Stimulated activated memory B cell treated with anti-CD40 and anti-IgM and Interleukin-4, amounts not matched to agents 10 μg/mL and 1 μg/mL and 100 μg/mL, for 72 hours (primary cell): Measurements from ENCODE around the gene OR3A2.
"Not testable (repeated sequence)": the region's sequence is repeated elsewhere in the genome, so short reads cannot be mapped to it uniquely, and the experiment has no call there.

Experiments used
- ATAC-seq: fragments of 150-1000 bp; cut with Tn5 transposase; 2 replicates; pipeline ENCODE4 v1.10.0; 2021
- H3K27ac Mint-ChIP-seq: one replicate; pipeline ENCODE4 v1.8.0; 2022; ENCODE audit warnings: mild to moderate bottlenecking, mixed read lengths
- H3K27me3 Mint-ChIP-seq: one replicate; pipeline ENCODE4 v1.8.0; 2022; ENCODE audit warnings: mixed read lengths
- H3K36me3 Mint-ChIP-seq: one replicate; pipeline ENCODE4 v1.8.0; 2022; ENCODE audit warnings: mixed read lengths
- H3K4me1 Mint-ChIP-seq: one replicate; pipeline ENCODE4 v1.8.0; 2022; ENCODE audit warnings: mixed read lengths
- H3K4me3 Mint-ChIP-seq: one replicate; pipeline ENCODE4 v1.8.0; 2022; ENCODE audit warnings: mild to moderate bottlenecking, moderate library complexity, mixed read lengths
- H3K9me3 Mint-ChIP-seq: one replicate; pipeline ENCODE4 v1.8.0; 2022; ENCODE audit warnings: mixed read lengths

OR3A2 gene

GRCh38 chr17:3385869-3386816, at the start of gene OR3A2:
OR3A2 (minus strand) TSS chr17:3386308.
- H3K36me3 Mint-ChIP-seq = no peaks in the 10 kb centered on the region
- peak; percentile 86 for ATAC-seq
- H3K4me3 Mint-ChIP-seq = peak within 1 kb of the TSS; percentile 73
- H3K27me3 Mint-ChIP-seq = peaks cover 43% of the 10 kb centered on the region
- no peaks in the 10 kb centered on the region for H3K9me3 Mint-ChIP-seq
- peak within 1 kb of the TSS; percentile 73 for H3K27ac Mint-ChIP-seq
- H3K4me1 Mint-ChIP-seq = no peaks in the 10 kb centered on the region

DNA sequence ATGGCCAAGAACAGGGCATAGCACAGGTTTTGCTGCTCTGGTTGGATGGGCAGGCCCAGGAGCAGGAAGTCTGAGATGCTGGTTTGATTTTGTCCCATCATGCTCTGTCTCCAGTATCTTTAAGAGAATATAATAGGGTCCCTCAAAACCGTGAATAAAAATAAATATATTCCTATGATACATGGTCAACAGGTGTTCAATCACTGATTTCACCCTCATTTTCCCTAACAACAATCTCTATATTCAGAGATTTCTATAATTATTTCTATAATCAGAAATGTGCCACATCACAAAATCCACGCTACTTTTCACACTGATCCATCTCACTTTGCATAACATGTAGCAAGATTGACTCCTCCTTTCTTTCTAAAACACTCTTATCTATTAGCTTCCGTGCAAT, 47.6 kb upstream of the OR3A2 start, which contains the start of gene OR1E2:
TSS of gene OR1E2 (minus strand) at position 101 of the 400 bp plus-strand sequence. CDS start at position 101, 0 bp downstream.
- H3K27me3 Mint-ChIP-seq = peaks cover 49% of the 10 kb centered on the region
- no peaks in the 10 kb centered on the region for H3K4me1 Mint-ChIP-seq
- no peak within 1 kb of the TSS for H3K4me3 Mint-ChIP-seq
- peaks cover 10% of the 10 kb centered on the region for H3K9me3 Mint-ChIP-seq
- H3K36me3 Mint-ChIP-seq = no peaks in the 10 kb centered on the region
- H3K27ac Mint-ChIP-seq = no peak within 1 kb of the TSS
- ATAC-seq = no peak

- not testable (repeated sequence) for H3K4me3 Mint-ChIP-seq, H3K36me3 Mint-ChIP-seq, H3K4me1 Mint-ChIP-seq, H3K27ac Mint-ChIP-seq
- ATAC-seq = peak; percentile 55
- H3K9me3 Mint-ChIP-seq = peaks cover 13% of the 10 kb centered on the region
- H3K27me3 Mint-ChIP-seq = peaks cover 54% of the 10 kb centered on the region
Observed at GRCh38 chr17:3433215-3433614, 47.1 kb upstream of the OR3A2 start.

DNA sequence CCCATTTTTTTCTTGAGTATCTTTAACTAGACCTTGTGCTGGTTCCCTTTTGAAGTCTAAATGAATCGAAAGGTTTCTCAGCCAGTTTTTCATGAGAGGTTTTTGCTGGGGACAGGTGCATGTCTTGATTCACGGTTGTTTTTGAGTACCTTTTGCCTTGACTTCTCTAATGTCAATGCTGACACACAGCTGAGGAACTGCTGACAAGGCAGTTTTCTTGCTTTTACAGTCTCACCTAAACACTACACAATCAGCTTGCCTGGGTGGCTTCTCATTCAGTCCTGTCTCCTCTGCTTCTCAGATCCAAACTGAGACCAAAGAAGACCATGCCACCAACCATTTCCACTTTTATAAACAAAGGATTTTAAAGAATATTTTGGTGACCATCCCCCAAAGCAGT, 32.1 kb upstream of the OR3A2 start:
- no peaks in the 10 kb centered on the region for H3K4me1 Mint-ChIP-seq
- H3K27me3 Mint-ChIP-seq = peaks cover 53% of the 10 kb centered on the region
- no peak overlapping the region for H3K27ac Mint-ChIP-seq
- no peaks in the 10 kb centered on the region for H3K36me3 Mint-ChIP-seq
- H3K4me3 Mint-ChIP-seq = no peak overlapping the region
- H3K9me3 Mint-ChIP-seq = peaks cover 6% of the 10 kb centered on the region
- ATAC-seq = no peak

DNA sequence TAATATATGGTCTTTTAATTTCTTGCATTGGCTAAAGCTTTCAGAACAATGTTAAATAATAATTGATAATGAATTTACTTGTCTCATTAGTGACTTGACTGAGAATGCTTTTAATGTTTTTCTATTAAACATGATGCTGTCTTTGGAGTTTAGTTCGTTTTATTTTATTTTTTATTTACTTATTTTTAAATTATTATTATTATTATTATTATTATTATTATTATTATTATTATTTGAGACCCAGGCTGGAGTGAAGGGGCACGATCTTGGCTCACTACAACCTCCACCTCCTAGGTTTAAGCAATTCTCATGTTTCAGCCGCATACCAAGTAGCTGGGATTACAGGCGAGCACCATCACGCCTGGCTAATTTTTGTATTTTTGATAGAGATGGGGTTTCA, 29.5 kb upstream of the OR3A2 start:
- H3K4me3 Mint-ChIP-seq = no peak overlapping the region
- peaks cover 6% of the 10 kb centered on the region for H3K9me3 Mint-ChIP-seq
- ATAC-seq = no peak
- H3K4me1 Mint-ChIP-seq = no peaks in the 10 kb centered on the region
- no peak overlapping the region for H3K27ac Mint-ChIP-seq
- no peaks in the 10 kb centered on the region for H3K36me3 Mint-ChIP-seq
- peaks cover 50% of the 10 kb centered on the region for H3K27me3 Mint-ChIP-seq

- peak; percentile 24 for ATAC-seq
- H3K27ac Mint-ChIP-seq, H3K4me1 Mint-ChIP-seq, H3K4me3 Mint-ChIP-seq, H3K9me3 Mint-ChIP-seq, H3K36me3 Mint-ChIP-seq: not testable (repeated sequence)
- H3K27me3 Mint-ChIP-seq = peaks cover 56% of the 10 kb centered on the region
Observed at GRCh38 chr17:3412216-3412615, 26.1 kb upstream of the OR3A2 start.

DNA sequence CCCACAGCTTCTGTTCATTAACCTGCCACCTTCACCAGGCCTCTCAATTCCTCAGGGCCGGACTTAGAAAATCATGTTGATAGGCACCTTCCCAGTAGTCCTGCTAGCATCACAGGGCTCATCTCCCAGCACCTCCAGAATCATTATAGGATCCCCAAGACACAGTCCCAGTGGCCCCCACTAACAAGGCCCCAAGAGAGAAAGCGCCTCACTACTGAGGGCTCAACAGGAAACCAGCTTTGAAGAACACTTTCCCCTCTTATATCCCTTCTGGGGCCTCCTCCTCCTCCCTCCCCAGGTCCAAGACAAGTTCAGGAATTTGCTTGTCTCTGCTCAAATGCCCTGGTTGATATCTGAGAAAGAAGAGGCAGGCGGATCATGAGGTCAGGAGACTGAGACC, 25.0 kb upstream of the OR3A2 start, which contains the start of gene OR3A3:
TSS of gene OR3A3 (plus strand) at position 301 of the 400 bp plus-strand sequence.
- peaks cover 7% of the 10 kb centered on the region for H3K36me3 Mint-ChIP-seq
- no peak within 1 kb of the TSS for H3K4me3 Mint-ChIP-seq
- peaks cover 53% of the 10 kb centered on the region for H3K27me3 Mint-ChIP-seq
- no peaks in the 10 kb centered on the region for H3K4me1 Mint-ChIP-seq
- H3K9me3 Mint-ChIP-seq = peaks cover 14% of the 10 kb centered on the region
- no peak within 1 kb of the TSS for H3K27ac Mint-ChIP-seq
- ATAC-seq = no peak

DNA sequence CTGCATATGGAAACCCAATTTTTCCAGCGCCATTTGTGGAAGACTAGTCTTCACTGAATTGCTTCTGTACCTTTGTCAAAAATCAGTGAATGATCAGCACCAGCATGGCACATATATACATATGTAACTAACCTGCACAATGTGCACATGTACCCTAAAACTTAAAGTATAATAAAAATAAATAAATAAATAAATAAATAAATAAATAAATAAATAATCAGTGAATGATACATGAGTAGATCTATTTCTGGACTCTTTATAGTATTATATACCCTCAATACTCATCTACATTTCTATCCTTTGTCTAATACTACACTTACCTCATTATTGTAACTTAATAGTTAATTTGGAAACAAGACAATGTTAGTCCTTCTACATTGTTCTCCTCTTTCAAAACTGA, 17.7 kb upstream of the OR3A2 start:
- H3K27ac Mint-ChIP-seq, H3K4me3 Mint-ChIP-seq, H3K4me1 Mint-ChIP-seq, ATAC-seq, H3K36me3 Mint-ChIP-seq: not testable (repeated sequence)
- Mint-ChIP-seq H3K9me3 (peaks cover 11% of the 10 kb centered on the region), H3K27me3 (peaks cover 12% of the 10 kb centered on the region)

DNA sequence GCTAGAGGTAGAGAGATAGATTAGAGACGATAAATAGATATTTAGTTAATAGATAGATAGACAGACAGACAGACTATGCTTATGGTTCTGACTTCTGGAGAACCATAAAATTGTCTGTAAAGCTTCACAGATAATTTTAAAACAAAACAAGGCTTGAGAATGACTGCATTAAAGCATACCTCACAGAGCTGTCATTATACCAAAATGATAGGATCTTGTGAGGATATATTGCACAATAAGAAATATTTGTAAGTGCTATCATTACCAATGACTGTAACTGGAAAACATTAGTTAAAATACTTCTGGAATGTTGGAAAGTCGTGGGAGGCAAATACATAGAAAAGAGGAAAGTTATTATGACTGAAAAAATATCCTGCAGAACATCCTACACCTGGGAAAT, 15.7 kb upstream of the OR3A2 start:
- no peak for ATAC-seq
- Mint-ChIP-seq H3K4me1 (no peaks in the 10 kb centered on the region), H3K36me3 (no peaks in the 10 kb centered on the region), H3K9me3 (peaks cover 7% of the 10 kb centered on the region), H3K4me3 (no peak overlapping the region), H3K27me3 (no peaks in the 10 kb centered on the region), H3K27ac (no peak overlapping the region)

DNA sequence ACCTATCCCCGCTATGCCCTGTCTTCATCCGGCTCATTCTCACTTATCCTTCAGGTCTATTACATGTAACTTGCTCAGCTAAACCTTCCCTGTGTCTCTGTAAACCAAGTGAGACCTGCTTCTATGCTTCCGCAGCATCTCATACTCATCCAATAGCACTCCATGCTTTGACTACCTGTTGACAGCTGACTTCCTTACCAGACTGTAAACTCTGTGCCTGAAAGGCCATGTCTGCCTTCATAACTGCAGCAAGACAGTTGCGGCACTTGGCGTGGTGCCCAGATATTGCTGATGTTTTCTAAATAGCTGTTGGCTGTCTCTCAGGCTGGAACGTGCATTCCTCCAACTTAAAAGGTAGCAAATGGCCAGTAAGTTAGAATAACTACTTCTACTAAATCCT, 13.9 kb upstream of the OR3A2 start:
- ATAC-seq = no peak
- H3K36me3 Mint-ChIP-seq = no peaks in the 10 kb centered on the region
- no peaks in the 10 kb centered on the region for H3K27me3 Mint-ChIP-seq
- H3K27ac Mint-ChIP-seq = no peak overlapping the region
- no peaks in the 10 kb centered on the region for H3K9me3 Mint-ChIP-seq
- H3K4me3 Mint-ChIP-seq = no peak overlapping the region
- H3K4me1 Mint-ChIP-seq = no peaks in the 10 kb centered on the region

DNA sequence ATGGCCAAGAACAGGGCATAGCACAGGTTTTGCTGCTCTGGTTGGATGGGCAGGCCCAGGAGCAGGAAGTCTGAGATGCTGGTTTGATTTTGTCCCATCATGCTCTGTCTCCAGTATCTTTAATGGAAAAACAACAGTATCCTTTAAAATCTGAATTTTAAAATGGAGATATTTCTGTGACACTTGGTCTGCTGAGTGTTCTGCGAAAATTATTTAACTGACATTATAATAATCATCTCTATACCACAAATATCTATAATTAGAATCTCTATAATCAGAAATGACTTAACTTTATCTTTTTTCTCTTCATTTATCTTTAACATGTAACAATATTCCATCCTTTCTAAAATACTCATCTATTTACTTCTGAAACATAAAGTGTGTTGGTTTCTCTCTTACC, 12.2 kb upstream of the OR3A2 start, which contains the start of gene OR1E1:
TSS of gene OR1E1 (minus strand) at position 101 of the 400 bp plus-strand sequence. CDS start at position 101, 0 bp downstream.
- H3K4me3 Mint-ChIP-seq = no peak within 1 kb of the TSS
- H3K27me3 Mint-ChIP-seq = peaks cover 9% of the 10 kb centered on the region
- H3K9me3 Mint-ChIP-seq = no peaks in the 10 kb centered on the region
- no peak for ATAC-seq
- H3K36me3 Mint-ChIP-seq = no peaks in the 10 kb centered on the region
- no peak within 1 kb of the TSS for H3K27ac Mint-ChIP-seq
- H3K4me1 Mint-ChIP-seq = no peaks in the 10 kb centered on the region

GRCh38 chr17:3397801-3398200, 11.7 kb upstream of the OR3A2 start:
- H3K36me3 Mint-ChIP-seq, ATAC-seq, H3K4me3 Mint-ChIP-seq: not testable (repeated sequence)

DNA sequence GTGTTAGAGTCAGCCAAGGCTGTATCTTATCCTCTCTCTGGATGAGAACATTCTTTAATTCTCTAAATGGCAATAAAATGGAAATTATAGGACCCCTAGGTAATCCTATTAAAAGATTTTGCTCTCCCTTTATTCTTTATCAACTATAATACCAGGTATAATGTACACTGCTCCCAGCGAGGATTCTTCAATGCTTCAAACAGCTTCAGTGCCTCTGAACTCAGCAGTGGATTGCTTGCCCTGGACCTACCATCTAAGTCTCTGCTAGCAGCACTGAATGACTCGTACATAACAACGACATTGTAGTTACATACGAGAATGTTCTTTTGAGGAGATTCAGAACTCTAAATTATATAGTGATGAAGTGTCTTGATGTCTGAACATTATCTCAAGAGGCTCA, 3.7 kb upstream of the OR3A2 start:
- Mint-ChIP-seq H3K36me3 (no peaks in the 10 kb centered on the region), H3K9me3 (peaks cover 2% of the 10 kb centered on the region), H3K4me1 (no peaks in the 10 kb centered on the region), H3K27me3 (peaks cover 49% of the 10 kb centered on the region), H3K27ac (no peak overlapping the region), H3K4me3 (no peak overlapping the region)
- no peak for ATAC-seq

More at GRCh38 chr17:3397801-3398200, 11.7 kb upstream of the OR3A2 start:
- not testable (repeated sequence) for H3K27ac Mint-ChIP-seq, H3K4me1 Mint-ChIP-seq, H3K9me3 Mint-ChIP-seq
- peaks cover 12% of the 10 kb centered on the region for H3K27me3 Mint-ChIP-seq

DNA sequence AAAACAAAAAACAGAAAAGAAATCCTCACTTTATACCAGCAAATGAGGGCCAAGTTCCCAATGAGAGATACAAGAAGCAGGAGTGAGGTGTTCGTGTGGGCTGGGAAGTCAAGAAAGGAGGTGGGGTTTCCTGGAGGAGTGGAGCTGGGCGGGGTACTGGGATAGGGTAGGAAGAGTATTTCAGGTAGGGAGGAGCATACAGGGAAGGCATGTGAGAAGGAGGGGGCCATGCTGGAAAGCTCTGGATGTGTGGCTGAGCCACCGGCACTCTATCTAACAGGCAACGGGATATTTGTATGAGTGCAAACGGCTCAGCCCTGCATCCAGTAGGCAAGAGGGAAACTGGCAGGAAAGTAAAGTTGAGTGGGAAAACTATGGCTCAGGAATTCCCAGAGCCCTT, 4.2 kb downstream of the OR3A2 start:
- ATAC-seq = no peak
- Mint-ChIP-seq H3K27ac (no peak overlapping the region), H3K36me3 (peaks cover 8% of the 10 kb centered on the region), H3K4me3 (no peak overlapping the region), H3K27me3 (peaks cover 59% of the 10 kb centered on the region), H3K4me1 (no peaks in the 10 kb centered on the region), H3K9me3 (no peaks in the 10 kb centered on the region)

DNA sequence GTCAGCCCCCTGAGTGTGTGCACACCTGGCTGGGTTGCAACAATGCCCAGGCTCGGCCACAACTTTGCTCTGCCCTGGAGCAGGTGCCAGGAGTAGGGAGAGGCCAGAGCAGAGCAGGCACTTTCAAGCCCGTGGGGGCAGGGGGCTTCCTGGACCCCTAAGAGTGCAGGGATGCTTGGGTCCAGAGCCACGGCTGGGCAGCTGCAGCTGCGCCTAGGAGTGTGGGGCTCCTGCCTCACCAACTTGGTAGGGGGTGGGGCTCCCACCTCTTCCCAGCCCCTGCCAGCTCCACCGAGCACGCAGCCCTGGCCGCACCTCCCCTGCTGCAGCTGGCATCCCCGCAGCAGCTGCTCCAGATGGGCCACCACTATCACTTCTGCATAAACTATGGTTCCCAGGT, 7.8 kb downstream of the OR3A2 start:
- H3K9me3 Mint-ChIP-seq = peaks cover 3% of the 10 kb centered on the region
- H3K4me3 Mint-ChIP-seq = no peak overlapping the region
- peaks cover 43% of the 10 kb centered on the region for H3K27me3 Mint-ChIP-seq
- no peak for ATAC-seq
- no peak overlapping the region for H3K27ac Mint-ChIP-seq
- H3K4me1 Mint-ChIP-seq = no peaks in the 10 kb centered on the region
- H3K36me3 Mint-ChIP-seq = peaks cover 11% of the 10 kb centered on the region

DNA sequence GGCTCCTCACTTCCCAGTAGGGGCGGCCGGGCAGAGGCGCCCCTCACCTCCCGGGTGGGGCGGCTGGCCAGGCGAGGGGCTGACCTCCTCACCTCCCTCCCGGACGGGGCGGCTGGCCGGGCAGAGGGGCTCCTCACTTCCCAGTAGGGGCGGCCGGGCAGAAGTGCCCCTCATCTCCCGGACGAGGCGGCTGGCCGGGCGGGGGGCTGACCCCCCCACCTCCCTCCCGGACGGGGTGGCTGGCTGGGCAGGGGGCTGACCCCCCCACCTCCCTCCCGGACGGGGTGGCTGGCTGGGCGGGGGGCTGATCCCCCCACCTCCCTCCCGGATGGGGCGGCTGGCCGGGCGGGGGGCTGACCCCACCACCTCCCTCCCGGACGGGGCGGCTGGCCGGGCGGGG, 14.9 kb downstream of the OR3A2 start:
- H3K27me3 Mint-ChIP-seq = peaks cover 30% of the 10 kb centered on the region
- H3K9me3 Mint-ChIP-seq = peaks cover 17% of the 10 kb centered on the region
- H3K27ac Mint-ChIP-seq, H3K36me3 Mint-ChIP-seq, H3K4me1 Mint-ChIP-seq, H3K4me3 Mint-ChIP-seq, ATAC-seq: not testable (repeated sequence)
